Measurements from ENCODE around the gene CEP164. TPM values are rescaled to one million over a fixed set of nuclear protein-coding genes. Genes with fewer than 3 reads are reported as not detected.

CEP164 gene
- total and polyA plus RNA-seq, 2 of the 8 experiments (the other 6 are each of a cell fraction or from before 2014, with no cell fraction given): 8.4 to 20.8 TPM

GRCh38 chr11:117318738-117319137 is 8.9 kb upstream of the CEP164 start (continued):
- TF ChIP-seq CHD1 (IDR thresholded peaks at IDR 0.05; ENCODE audit: low read depth, low read length): no peak
- TF ChIP-seq POLR2A (IDR thresholded peaks at IDR 0.05; ENCODE audit: control extremely low read depth in 1 of 2, low read depth in 2 of 2, low read length in 2 of 2): no peak
